ENCODE data around the gene CNDP2. TPM values are rescaled to one million over a fixed set of nuclear protein-coding genes. Genes with fewer than 3 reads are reported as not detected.

The CNDP2 gene
- total and polyA plus RNA-seq, 2 experiments from 2014 or later, result 95.7 to 135 TPM

DNA sequence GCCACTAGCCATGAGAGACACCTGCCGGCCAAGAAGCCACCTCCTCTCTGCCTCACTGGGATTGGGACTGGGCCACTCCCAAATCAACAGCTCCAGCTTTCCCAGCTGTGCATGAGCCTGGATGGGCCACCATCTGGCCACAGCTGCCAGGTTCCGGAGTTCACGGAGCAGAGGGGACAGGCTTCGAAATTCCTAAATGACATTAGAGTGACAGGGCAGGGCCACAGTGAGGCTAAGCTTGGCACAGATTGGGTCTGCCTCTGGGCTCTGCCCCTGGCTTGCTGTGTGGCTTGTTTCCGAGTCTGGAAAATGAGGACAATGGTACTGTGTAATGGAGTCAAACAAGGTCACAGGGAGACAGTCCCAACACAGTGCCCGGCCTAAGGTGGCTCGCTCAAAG, 45.5 kb upstream of the CNDP2 start:
- no peak overlapping the region for H3K4me3 ChIP-seq
- no peak overlapping the region for H2AFZ ChIP-seq
- no peaks in the 10 kb centered on the region for H3K9me2 ChIP-seq (replicated peaks; ENCODE audit: insufficient read depth)
- no peaks in the 10 kb centered on the region for H3K36me3 ChIP-seq (replicated peaks; ENCODE audit: insufficient read depth, low read depth)
- no peak for TF ChIP-seq EZH2 (IDR thresholded peaks at IDR 0.05; ENCODE audit: borderline replicate concordance)
- TF ChIP-seq, protein P1, sequence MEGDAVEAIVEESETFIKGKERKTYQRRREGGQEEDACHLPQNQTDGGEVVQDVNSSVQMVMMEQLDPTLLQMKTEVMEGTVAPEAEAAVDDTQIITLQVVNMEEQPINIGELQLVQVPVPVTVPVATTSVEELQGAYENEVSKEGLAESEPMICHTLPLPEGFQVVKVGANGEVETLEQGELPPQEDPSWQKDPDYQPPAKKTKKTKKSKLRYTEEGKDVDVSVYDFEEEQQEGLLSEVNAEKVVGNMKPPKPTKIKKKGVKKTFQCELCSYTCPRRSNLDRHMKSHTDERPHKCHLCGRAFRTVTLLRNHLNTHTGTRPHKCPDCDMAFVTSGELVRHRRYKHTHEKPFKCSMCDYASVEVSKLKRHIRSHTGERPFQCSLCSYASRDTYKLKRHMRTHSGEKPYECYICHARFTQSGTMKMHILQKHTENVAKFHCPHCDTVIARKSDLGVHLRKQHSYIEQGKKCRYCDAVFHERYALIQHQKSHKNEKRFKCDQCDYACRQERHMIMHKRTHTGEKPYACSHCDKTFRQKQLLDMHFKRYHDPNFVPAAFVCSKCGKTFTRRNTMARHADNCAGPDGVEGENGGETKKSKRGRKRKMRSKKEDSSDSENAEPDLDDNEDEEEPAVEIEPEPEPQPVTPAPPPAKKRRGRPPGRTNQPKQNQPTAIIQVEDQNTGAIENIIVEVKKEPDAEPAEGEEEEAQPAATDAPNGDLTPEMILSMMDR (IDR thresholded peaks at IDR 0.05; ENCODE audit: poor library complexity), result no peak
- no peak for TF ChIP-seq EZH2phosphoT487 (IDR thresholded peaks at IDR 0.05; ENCODE audit: low read depth, severe bottlenecking, unreplicated experiment)
- H3K4me1 ChIP-seq (ENCODE audit: insufficient read depth), result no peaks in the 10 kb centered on the region
- H3K4me2 ChIP-seq, result no peak overlapping the region
- no peaks in the 10 kb centered on the region for H3K79me2 ChIP-seq
- WGBS (ENCODE audit: low lambda C conversion rate, missing lambda C conversion rate), result 92% methylated on average over 7 of the region's 7 CpGs
- no peak overlapping the region for H3K27ac ChIP-seq
- no peak for DNase-seq (ENCODE audit: low spot score)
- peaks cover 17% of the 10 kb centered on the region for H3K27me3 ChIP-seq
- no peaks in the 10 kb centered on the region for H3K9me3 ChIP-seq (ENCODE audit: low read depth)
- no peaks in the 10 kb centered on the region for H4K20me1 ChIP-seq (ENCODE audit: insufficient read depth, poor library complexity, severe bottlenecking)

DNA sequence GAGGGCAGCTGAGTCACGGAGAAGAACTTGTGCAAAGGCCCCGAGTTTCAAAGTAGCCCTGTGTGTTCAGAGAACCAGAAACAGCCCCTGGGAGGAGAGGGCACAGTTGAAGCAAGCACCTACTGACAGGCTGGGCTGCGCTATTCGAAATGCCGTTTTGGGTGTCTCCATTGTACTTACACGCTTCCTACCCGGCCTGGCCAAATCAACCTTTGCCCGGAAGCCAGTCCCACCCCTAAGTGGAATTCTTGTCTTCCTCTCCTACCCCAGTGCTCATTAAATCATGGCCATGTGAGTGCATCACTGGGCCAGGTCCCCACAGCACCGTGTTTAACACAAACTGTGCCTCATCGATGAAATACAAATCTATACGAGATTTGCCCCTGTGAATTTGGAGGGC, 45.0 kb upstream of the CNDP2 start:
- H3K9me3 ChIP-seq (ENCODE audit: low read depth), result no peaks in the 10 kb centered on the region
- no peak for TF ChIP-seq EZH2 (IDR thresholded peaks at IDR 0.05; ENCODE audit: borderline replicate concordance)
- DNase-seq (ENCODE audit: low spot score), result no peak
- no peak overlapping the region for H2AFZ ChIP-seq
- H3K79me2 ChIP-seq, result no peaks in the 10 kb centered on the region
- H3K4me3 ChIP-seq, result no peak overlapping the region
- H3K27ac ChIP-seq, result no peak overlapping the region
- H3K4me2 ChIP-seq, result no peak overlapping the region
- peaks cover under 1% of the 10 kb centered on the region for H3K4me1 ChIP-seq (ENCODE audit: insufficient read depth)
- no peaks in the 10 kb centered on the region for H3K9me2 ChIP-seq (replicated peaks; ENCODE audit: insufficient read depth)
- H3K27me3 ChIP-seq, result peaks cover 22% of the 10 kb centered on the region
- no peaks in the 10 kb centered on the region for H3K36me3 ChIP-seq (replicated peaks; ENCODE audit: insufficient read depth, low read depth)
- no peaks in the 10 kb centered on the region for H4K20me1 ChIP-seq (ENCODE audit: insufficient read depth, poor library complexity, severe bottlenecking)
- WGBS (ENCODE audit: low lambda C conversion rate, missing lambda C conversion rate), result 86% methylated on average over 11 of the region's 11 CpGs

DNA sequence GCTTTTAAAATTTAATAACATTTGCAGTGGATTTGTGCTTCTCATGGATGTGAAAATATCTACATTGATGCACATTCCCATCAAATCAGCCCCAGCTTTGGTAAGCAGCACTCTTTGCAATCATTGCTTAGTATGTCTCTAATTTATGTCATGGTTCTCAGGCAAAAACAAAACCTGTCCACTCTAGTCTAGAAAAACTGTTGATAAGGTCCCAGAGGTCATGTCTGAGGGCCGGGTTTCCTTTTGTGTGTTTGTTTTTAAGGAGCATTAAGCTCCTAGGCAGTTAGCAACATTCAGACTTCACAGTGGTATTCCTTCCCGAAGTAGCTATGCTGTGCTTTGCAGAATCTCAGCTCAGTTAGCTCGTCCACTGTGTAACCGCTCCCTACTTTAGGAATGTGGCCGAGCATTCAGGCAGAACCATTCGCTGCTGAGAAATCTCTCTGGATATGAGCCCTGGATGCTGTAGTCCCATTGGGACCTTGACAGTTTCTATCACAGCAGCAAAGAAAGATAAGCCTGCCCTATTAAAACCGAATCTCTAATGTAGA, 43.1 kb upstream of the CNDP2 start:
- TF ChIP-seq, protein P1 (IDR thresholded peaks at IDR 0.05; ENCODE audit: poor library complexity), result no peak
- TF ChIP-seq EZH2phosphoT487 (IDR thresholded peaks at IDR 0.05; ENCODE audit: low read depth, severe bottlenecking, unreplicated experiment), result no peak
- no peak for TF ChIP-seq EZH2 (IDR thresholded peaks at IDR 0.05; ENCODE audit: borderline replicate concordance)
- Histone ChIP-seq H3K27me3 (peaks cover 38% of the 10 kb centered on the region), H3K4me1 (ENCODE audit: insufficient read depth) (peaks cover 6% of the 10 kb centered on the region), H3K27ac (no peak overlapping the region), H3K79me2 (no peaks in the 10 kb centered on the region), H3K4me2 (no peak overlapping the region), H2AFZ (no peak overlapping the region), H3K4me3 (no peak overlapping the region), H3K9me3 (ENCODE audit: low read depth) (no peaks in the 10 kb centered on the region), H4K20me1 (ENCODE audit: insufficient read depth, poor library complexity, severe bottlenecking) (no peaks in the 10 kb centered on the region), H3K9me2 (replicated peaks; ENCODE audit: insufficient read depth) (no peaks in the 10 kb centered on the region), H3K36me3 (replicated peaks; ENCODE audit: insufficient read depth, low read depth) (no peaks in the 10 kb centered on the region)
- WGBS (ENCODE audit: low lambda C conversion rate, missing lambda C conversion rate), result 36% methylated on average over 7 of the region's 7 CpGs
- no peak for DNase-seq (ENCODE audit: low spot score)

DNA sequence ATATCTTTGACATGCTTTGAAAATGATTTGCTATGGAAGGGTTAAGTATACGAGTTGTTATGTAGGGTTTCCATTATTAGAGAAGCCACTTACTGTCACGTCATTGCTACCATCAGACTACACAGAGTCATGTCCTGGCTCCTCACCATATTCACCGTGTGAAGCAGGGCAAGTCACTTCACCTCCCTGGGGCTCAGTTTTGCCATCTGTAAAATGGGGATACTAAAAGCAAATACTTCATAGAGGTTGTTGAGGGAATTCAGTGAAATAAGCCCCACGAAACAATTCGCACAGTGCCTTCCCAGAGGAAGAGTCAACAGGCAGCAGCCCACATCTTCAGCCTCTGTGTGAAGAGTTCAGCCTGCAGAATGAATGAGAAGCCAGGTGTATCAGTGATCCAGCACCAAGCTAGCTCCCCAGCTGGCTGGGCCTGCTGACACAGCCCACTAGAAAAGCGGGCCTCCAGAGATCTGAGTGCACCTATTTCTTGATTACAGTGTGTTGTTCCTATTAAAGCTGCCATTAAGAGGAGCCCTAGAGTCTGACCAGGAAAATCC, 42.4 kb upstream of the CNDP2 start:
- TF ChIP-seq EZH2 (IDR thresholded peaks at IDR 0.05; ENCODE audit: borderline replicate concordance) (no peak), EZH2phosphoT487 (IDR thresholded peaks at IDR 0.05; ENCODE audit: low read depth, severe bottlenecking, unreplicated experiment) (no peak)
- TF ChIP-seq, protein P1 (IDR thresholded peaks at IDR 0.05; ENCODE audit: poor library complexity), result no peak
- DNase-seq (ENCODE audit: low spot score), result no peak
- Histone ChIP-seq H3K36me3 (replicated peaks; ENCODE audit: insufficient read depth, low read depth) (no peaks in the 10 kb centered on the region), H4K20me1 (ENCODE audit: insufficient read depth, poor library complexity, severe bottlenecking) (no peaks in the 10 kb centered on the region), H3K79me2 (no peaks in the 10 kb centered on the region), H3K27me3 (peaks cover 44% of the 10 kb centered on the region), H2AFZ (no peak overlapping the region), H3K9me3 (ENCODE audit: low read depth) (no peaks in the 10 kb centered on the region), H3K9me2 (replicated peaks; ENCODE audit: insufficient read depth) (no peaks in the 10 kb centered on the region), H3K4me3 (no peak overlapping the region), H3K4me2 (no peak overlapping the region), H3K4me1 (ENCODE audit: insufficient read depth) (peaks cover 6% of the 10 kb centered on the region), H3K27ac (no peak overlapping the region)
- WGBS (ENCODE audit: low lambda C conversion rate, missing lambda C conversion rate), result 86% methylated on average over 6 of the region's 6 CpGs

All from hepatocyte (in vitro differentiated cells).